Stimulated activated CD4-positive, alpha-beta T cell treated with anti-CD3 and anti-CD28 coated beads, Interleukin-12 subunit alpha, Interleukin-12 subunit beta, amount 100 ng/mL, for 48 hours (primary cell): Measurements from ENCODE around the gene TCEA2.

Source experiments
- DNase-seq, 3 donors: peaks; one replicate each; pipeline ENCODE4 v3.0.0-alpha.2; 2020; ENCODE audit warnings: low read depth in 2 of 3, low spot score in 1 of 3

TCEA2 gene

GRCh38 chr20:64119681-64120341, 56.8 kb downstream of the TCEA2 start:
- no peak for DNase-seq

GRCh38 chr20:64121586-64121985, 58.6 kb downstream of the TCEA2 start:
- DNase-seq = no peak
